ENCODE data around the gene DGLUCY. TPM values are rescaled to one million over a fixed set of nuclear protein-coding genes. Genes with fewer than 3 reads are reported as not detected.
A peak's percentile ranks its signal among the peaks of the same experiment; 100 is the strongest.

DGLUCY gene
- total RNA-seq (2022) = 47.8 and 54.8 TPM in 2 replicates
- Bru-seq, nascent RNA = percentile 69 among the genes with signal in this experiment
- BruChase-seq, experiment 1, labeled RNA remaining after a 2-hour chase = percentile 67 among the genes with signal in this experiment
- BruChase-seq, experiment 2, labeled RNA remaining after a 6-hour chase = percentile 68 among the genes with signal in this experiment
- long read RNA-seq, partial matches to known transcripts = 1 of 27 reads
- long read RNA-seq, other reads (novel, unspliced or antisense) = 24 of 27 reads

DNA sequence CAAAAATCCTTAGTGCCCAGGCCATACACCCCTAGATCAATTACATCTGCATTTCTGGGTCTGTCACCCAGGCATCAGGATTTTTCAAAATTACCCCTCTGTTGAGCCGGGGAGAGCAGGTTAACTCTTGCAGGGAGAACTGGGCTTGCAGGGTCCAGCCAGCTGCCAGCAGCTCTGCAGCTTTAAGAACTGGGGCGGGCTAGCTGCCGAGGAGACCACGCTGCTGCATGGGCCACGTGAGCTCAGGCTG is at the start of gene DGLUCY:
Gene DGLUCY (plus strand): TSS at position 245 of the 250 bp plus-strand sequence. CDS start 46,222 bp downstream, outside the sequence.
- intact Hi-C loops (cut with micrococcal nuclease; ENCODE audit: unreplicated experiment) = loop anchor here (1.0 to 2.0 kb wide), 3 partner anchors 26 to 53 kb away; partner anchors contain the start of gene RPS6KA5
- no peaks in the 10 kb centered on the region for H3K27me3 Mint-ChIP-seq (ENCODE audit: insufficient read depth, unreplicated experiment)
- peak within 1 kb of the TSS; percentile 84 for H3K4me3 Mint-ChIP-seq (ENCODE audit: unreplicated experiment)
- Histone ChIP-seq H3K27me3 (replicated peaks; ENCODE audit: control insufficient read depth, insufficient read depth, low read length) (no peaks in the 10 kb centered on the region), H3K9me3 (0 out of 2 replicates have a peak, but pooled peaks cover 4% of the 10 kb centered on the region), H3K4me1 (peaks cover 9% of the 10 kb centered on the region), H3K36me3 (ENCODE audit: control insufficient read depth, insufficient read depth, low read length) (peaks cover 1% of the 10 kb centered on the region; the same call in 1 of the 2 replicates), H3K4me3 (ENCODE audit: low read depth, low read length) (peak within 1 kb of the TSS; percentile 64)
- peaks cover 5% of the 10 kb centered on the region for H3K4me1 Mint-ChIP-seq (ENCODE audit: low read depth, unreplicated experiment)
- POLR2A ChIA-PET = interaction anchor here (0.5 to 3.0 kb wide), 2 partner anchors 53 to 830 kb away, joined by 3 to 27 read pairs; partner anchors contain the start of gene RPS6KA5
- CTCF ChIA-PET = interaction anchor here (0.6 to 2.9 kb wide), 6 partner anchors 26 to 211 kb away, joined by 4 to 18 read pairs (median 10); partner anchors contain the start of gene RPS6KA5
- no peaks in the 10 kb centered on the region for H3K9me3 Mint-ChIP-seq (ENCODE audit: unreplicated experiment)
- no peak for DNase-seq
- peak within 1 kb of the TSS; percentile 84 for H3K27ac Mint-ChIP-seq (ENCODE audit: unreplicated experiment)
- TF ChIP-seq CTCF (IDR thresholded peaks at IDR 0.05; ENCODE audit: insufficient read depth in 1 of 2, low read depth in 1 of 2, low read length in 1 of 2, severe bottlenecking in 1 of 2, unreplicated experiment in 1 of 2) = no peak
- H3K36me3 Mint-ChIP-seq (ENCODE audit: insufficient read depth, unreplicated experiment) = peaks cover 27% of the 10 kb centered on the region
- no TSS peak for BruUV-seq (replicated peaks)

GRCh38 chr14:91065266-91065665 is 48.6 kb upstream of the DGLUCY start:
- Histone ChIP-seq H3K27me3 (replicated peaks; ENCODE audit: control insufficient read depth, insufficient read depth, low read length) (no peaks in the 10 kb centered on the region), H3K9me3 (no peaks in the 10 kb centered on the region), H3K4me1 (no peaks in the 10 kb centered on the region), H3K36me3 (ENCODE audit: control insufficient read depth, insufficient read depth, low read length) (no peaks in the 10 kb centered on the region), H3K4me3 (ENCODE audit: low read depth, low read length) (no peak overlapping the region)
- intact Hi-C loops (cut with micrococcal nuclease; ENCODE audit: unreplicated experiment) = no loop called here
- no peaks in the 10 kb centered on the region for H3K36me3 Mint-ChIP-seq (ENCODE audit: insufficient read depth, unreplicated experiment)
- POLR2A ChIA-PET = no interaction called here
- H3K4me3 Mint-ChIP-seq (ENCODE audit: unreplicated experiment) = no peak overlapping the region
- no peaks in the 10 kb centered on the region for H3K9me3 Mint-ChIP-seq (ENCODE audit: unreplicated experiment)
- H3K27ac Mint-ChIP-seq (ENCODE audit: unreplicated experiment) = no peak overlapping the region
- CTCF ChIA-PET = no interaction called here
- DNase-seq = no peak
- no peaks in the 10 kb centered on the region for H3K4me1 Mint-ChIP-seq (ENCODE audit: low read depth, unreplicated experiment)
- TF ChIP-seq CTCF (IDR thresholded peaks at IDR 0.05; ENCODE audit: insufficient read depth in 1 of 2, low read depth in 1 of 2, low read length in 1 of 2, severe bottlenecking in 1 of 2, unreplicated experiment in 1 of 2) = no peak
- no peaks in the 10 kb centered on the region for H3K27me3 Mint-ChIP-seq (ENCODE audit: insufficient read depth, unreplicated experiment)
- no TSS peak for BruUV-seq (replicated peaks)

DNA sequence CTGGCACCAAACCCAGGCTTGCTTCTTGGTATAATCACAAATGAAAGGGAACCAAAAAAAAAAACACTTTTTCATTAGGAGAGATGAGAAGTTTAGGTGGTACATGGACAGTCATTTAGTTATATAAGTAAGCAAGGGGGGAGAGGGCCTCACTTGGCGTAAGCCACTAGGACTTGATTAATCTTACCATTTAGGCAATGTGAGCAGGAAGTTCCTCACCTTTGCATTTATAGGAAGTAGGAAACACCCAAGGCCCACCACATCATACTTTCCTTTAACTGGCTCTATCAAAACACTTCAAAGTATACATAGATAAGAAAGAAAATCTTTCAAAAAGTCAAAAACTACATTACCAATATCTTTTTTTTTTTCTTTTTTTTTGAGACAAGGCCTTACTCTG is 46.7 kb upstream of the DGLUCY start:
- Mint-ChIP-seq H3K27me3 (ENCODE audit: insufficient read depth, unreplicated experiment) (no peaks in the 10 kb centered on the region), H3K27ac (ENCODE audit: unreplicated experiment) (no peak overlapping the region), H3K9me3 (ENCODE audit: unreplicated experiment) (no peaks in the 10 kb centered on the region), H3K4me1 (ENCODE audit: low read depth, unreplicated experiment) (no peaks in the 10 kb centered on the region), H3K4me3 (ENCODE audit: unreplicated experiment) (no peak overlapping the region), H3K36me3 (ENCODE audit: insufficient read depth, unreplicated experiment) (no peaks in the 10 kb centered on the region)
- Histone ChIP-seq H3K4me1 (no peaks in the 10 kb centered on the region), H3K9me3 (0 out of 2 replicates have a peak, but pooled peaks cover 5% of the 10 kb centered on the region), H3K36me3 (ENCODE audit: control insufficient read depth, insufficient read depth, low read length) (no peaks in the 10 kb centered on the region), H3K4me3 (ENCODE audit: low read depth, low read length) (no peak overlapping the region), H3K27me3 (replicated peaks; ENCODE audit: control insufficient read depth, insufficient read depth, low read length) (no peaks in the 10 kb centered on the region)
- DNase-seq = no peak
- ChIA-PET CTCF (interaction anchor here (0.6 kb wide), 1 partner anchor 47 kb away, joined by 4 read pairs; the partner anchor contains the start of gene DGLUCY), POLR2A (no interaction called here)
- intact Hi-C loops (cut with micrococcal nuclease; ENCODE audit: unreplicated experiment) = no loop called here
- BruUV-seq (replicated peaks) = no TSS peak
- no peak for TF ChIP-seq CTCF (IDR thresholded peaks at IDR 0.05; ENCODE audit: insufficient read depth in 1 of 2, low read depth in 1 of 2, low read length in 1 of 2, severe bottlenecking in 1 of 2, unreplicated experiment in 1 of 2)

All from Caco-2 (cell line).